ENCODE measurements around the gene FCN3. TPM values are rescaled to one million over a fixed set of nuclear protein-coding genes. Genes with fewer than 3 reads are reported as not detected.
"Not testable (repeated sequence)": the region's sequence is repeated elsewhere in the genome, so short reads cannot be mapped to it uniquely, and the experiment has no call there.

The FCN3 gene
- total RNA-seq, 1 experiment from 2014 or later = 0.22 TPM

DNA sequence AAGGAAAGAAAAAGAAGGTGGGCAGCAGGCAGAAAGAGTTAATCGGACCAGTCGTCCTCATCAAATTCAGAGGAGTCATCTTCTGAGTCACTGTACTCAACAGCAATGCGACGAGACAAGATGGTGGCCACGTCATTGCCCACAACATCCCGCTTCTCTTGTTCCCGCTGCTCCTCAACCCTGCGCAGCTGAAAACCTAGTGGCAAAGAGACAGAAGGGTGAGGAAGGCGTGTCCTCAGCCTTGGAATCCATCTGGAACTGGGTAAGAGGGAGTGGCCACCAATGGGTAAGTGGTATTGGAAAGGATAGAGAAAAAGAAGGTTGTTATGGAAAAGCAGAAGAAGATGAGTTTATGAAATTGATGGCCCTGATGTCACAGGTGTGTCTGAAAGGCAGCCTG lies 33.5 kb upstream of the FCN3 start:
- no CpG with 5 or more reads among the region's 9 CpGs for WGBS (ENCODE audit: extremely low coverage, insufficient read length, low lambda C conversion rate)
- Histone ChIP-seq H3K23me2 (ENCODE audit: insufficient read length, low read depth, low read length, poor library complexity, severe bottlenecking) (no peaks in the 10 kb centered on the region), H3K4ac (ENCODE audit: low read depth, low read length) (no peak overlapping the region), H4K20me1 (ENCODE audit: control insufficient read depth, insufficient read depth, insufficient read length) (no peaks in the 10 kb centered on the region), H4K8ac (replicated peaks; ENCODE audit: insufficient read length, low read depth, low read length) (no peak overlapping the region), H3K14ac (ENCODE audit: insufficient read depth, low read length) (no peak overlapping the region), H2BK5ac (ENCODE audit: insufficient read length, low read length) (no peak overlapping the region), H3K27ac (ENCODE audit: insufficient read length, low read depth, low read length) (no peak overlapping the region), H2AFZ (ENCODE audit: low read length) (no peak overlapping the region), H3K4me2 (ENCODE audit: insufficient read depth, insufficient read length, low read length) (no peak overlapping the region), H3K79me1 (ENCODE audit: insufficient read depth, low read depth, low read length, poor library complexity, severe bottlenecking) (no peaks in the 10 kb centered on the region), H2BK20ac (ENCODE audit: low read depth, low read length, poor library complexity, severe bottlenecking) (no peak overlapping the region), H3T11ph (ENCODE audit: low read length) (no peak overlapping the region), H4K5ac (ENCODE audit: insufficient read length, low read depth, low read length) (no peak overlapping the region), H3K18ac (ENCODE audit: insufficient read length, low read depth, low read length) (no peak overlapping the region), H3K4me1 (ENCODE audit: insufficient read depth, low read length) (no peaks in the 10 kb centered on the region), H3K27me3 (ENCODE audit: insufficient read depth, low read length) (no peaks in the 10 kb centered on the region), H2BK15ac (ENCODE audit: low read depth, low read length) (no peak overlapping the region), H3K79me2 (ENCODE audit: insufficient read depth, low read length) (no peaks in the 10 kb centered on the region), H3K9me3 (ENCODE audit: control insufficient read depth, low read depth, low read length) (no peaks in the 10 kb centered on the region), H2BK120ac (ENCODE audit: low read depth, low read length, poor library complexity, severe bottlenecking) (no peak overlapping the region), H2AK5ac (ENCODE audit: insufficient read length, low read length) (no peak overlapping the region), H3K9ac (ENCODE audit: extremely low read depth, insufficient read length, low read length) (no peak overlapping the region), H3K56ac (ENCODE audit: insufficient read length, low read depth, low read length) (no peak overlapping the region), H3K23ac (ENCODE audit: insufficient read length, low read depth, low read length) (no peak overlapping the region), H2BK12ac (ENCODE audit: insufficient read length, low read depth, low read length) (no peak overlapping the region), H4K91ac (ENCODE audit: insufficient read length, low read depth, low read length) (no peak overlapping the region)
- H3K27ac Mint-ChIP-seq = no peak overlapping the region; a peak in 2 of 7 replicates
- TF ChIP-seq, protein P1, sequence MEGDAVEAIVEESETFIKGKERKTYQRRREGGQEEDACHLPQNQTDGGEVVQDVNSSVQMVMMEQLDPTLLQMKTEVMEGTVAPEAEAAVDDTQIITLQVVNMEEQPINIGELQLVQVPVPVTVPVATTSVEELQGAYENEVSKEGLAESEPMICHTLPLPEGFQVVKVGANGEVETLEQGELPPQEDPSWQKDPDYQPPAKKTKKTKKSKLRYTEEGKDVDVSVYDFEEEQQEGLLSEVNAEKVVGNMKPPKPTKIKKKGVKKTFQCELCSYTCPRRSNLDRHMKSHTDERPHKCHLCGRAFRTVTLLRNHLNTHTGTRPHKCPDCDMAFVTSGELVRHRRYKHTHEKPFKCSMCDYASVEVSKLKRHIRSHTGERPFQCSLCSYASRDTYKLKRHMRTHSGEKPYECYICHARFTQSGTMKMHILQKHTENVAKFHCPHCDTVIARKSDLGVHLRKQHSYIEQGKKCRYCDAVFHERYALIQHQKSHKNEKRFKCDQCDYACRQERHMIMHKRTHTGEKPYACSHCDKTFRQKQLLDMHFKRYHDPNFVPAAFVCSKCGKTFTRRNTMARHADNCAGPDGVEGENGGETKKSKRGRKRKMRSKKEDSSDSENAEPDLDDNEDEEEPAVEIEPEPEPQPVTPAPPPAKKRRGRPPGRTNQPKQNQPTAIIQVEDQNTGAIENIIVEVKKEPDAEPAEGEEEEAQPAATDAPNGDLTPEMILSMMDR (conservative IDR thresholded peaks at IDR 0.05) = no peak
- DNase-seq = no peak
- no peaks in the 10 kb centered on the region for H3K27me3 Mint-ChIP-seq (ENCODE audit: low read depth)
- H3K9me3 Mint-ChIP-seq = no peaks in the 10 kb centered on the region
- peaks cover 28 to 39% of the 10 kb centered on the region in 2 experiments for H3K4me1 Mint-ChIP-seq
- peaks cover 22 to 50% (median 48%) of the 10 kb centered on the region in 3 experiments; a peak in 6 of 7 replicates for H3K36me3 Mint-ChIP-seq (ENCODE audit: insufficient read depth in 1 of 3, low read depth in 3 of 3)
- H3K4me3 Mint-ChIP-seq = no peak overlapping the region

DNA sequence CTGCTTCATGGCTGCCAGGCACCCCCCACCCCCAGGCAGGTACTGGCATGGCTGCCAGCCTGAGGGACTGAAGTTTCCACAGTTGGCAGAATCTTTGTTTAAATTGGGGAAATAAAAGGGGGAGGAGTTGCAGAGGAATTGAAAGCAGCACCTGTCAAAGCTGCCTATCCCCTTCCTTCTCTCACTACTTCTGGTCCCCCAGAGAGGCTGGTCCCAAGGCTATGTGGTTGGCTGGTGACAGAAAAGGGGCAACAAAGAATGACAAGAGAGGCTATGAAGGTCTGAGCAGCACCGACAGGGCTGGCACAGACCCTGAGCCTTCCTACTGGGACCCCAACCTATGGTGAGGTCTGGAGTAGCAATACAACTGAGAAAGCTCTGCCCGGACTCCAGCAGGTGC lies 32.2 kb upstream of the FCN3 start:
- not testable (repeated sequence) for H3K56ac ChIP-seq (ENCODE audit: insufficient read length, low read depth, low read length); H3K27me3 Mint-ChIP-seq (ENCODE audit: low read depth); H3K23me2 ChIP-seq (ENCODE audit: insufficient read length, low read depth, low read length, poor library complexity, severe bottlenecking); H3K18ac ChIP-seq (ENCODE audit: insufficient read length, low read depth, low read length); H3K23ac ChIP-seq (ENCODE audit: insufficient read length, low read depth, low read length); H2BK120ac ChIP-seq (ENCODE audit: low read depth, low read length, poor library complexity, severe bottlenecking); H3K4me1 ChIP-seq (ENCODE audit: insufficient read depth, low read length); H2BK5ac ChIP-seq (ENCODE audit: insufficient read length, low read length); H3K9ac ChIP-seq (ENCODE audit: extremely low read depth, insufficient read length, low read length); DNase-seq; H3K79me2 ChIP-seq (ENCODE audit: insufficient read depth, low read length); H3K79me1 ChIP-seq (ENCODE audit: insufficient read depth, low read depth, low read length, poor library complexity, severe bottlenecking); H2BK20ac ChIP-seq (ENCODE audit: low read depth, low read length, poor library complexity, severe bottlenecking); H3K9me3 ChIP-seq (ENCODE audit: control insufficient read depth, low read depth, low read length); H2BK12ac ChIP-seq (ENCODE audit: insufficient read length, low read depth, low read length); H4K91ac ChIP-seq (ENCODE audit: insufficient read length, low read depth, low read length); H2AK5ac ChIP-seq (ENCODE audit: insufficient read length, low read length); H4K5ac ChIP-seq (ENCODE audit: insufficient read length, low read depth, low read length); H4K20me1 ChIP-seq (ENCODE audit: control insufficient read depth, insufficient read depth, insufficient read length); H2AFZ ChIP-seq (ENCODE audit: low read length); H3K14ac ChIP-seq (ENCODE audit: insufficient read depth, low read length); H4K8ac ChIP-seq (replicated peaks; ENCODE audit: insufficient read length, low read depth, low read length); H2BK15ac ChIP-seq (ENCODE audit: low read depth, low read length); H3K4ac ChIP-seq (ENCODE audit: low read depth, low read length); H3K27ac ChIP-seq (ENCODE audit: insufficient read length, low read depth, low read length); H3K4me2 ChIP-seq (ENCODE audit: insufficient read depth, insufficient read length, low read length); H3K9me3 Mint-ChIP-seq; H3K4me3 Mint-ChIP-seq; H3K27me3 ChIP-seq (ENCODE audit: insufficient read depth, low read length); H3T11ph ChIP-seq (ENCODE audit: low read length)
- H3K27ac Mint-ChIP-seq = peak overlapping the region in 1 of 3 experiments; percentile 98; a peak in 1 of 7 replicates
- peaks cover 34 to 48% of the 10 kb centered on the region in 2 experiments for H3K4me1 Mint-ChIP-seq
- H3K36me3 Mint-ChIP-seq (ENCODE audit: insufficient read depth in 1 of 3, low read depth in 3 of 3) = peaks cover 15 to 37% (median 36%) of the 10 kb centered on the region in 3 experiments; a peak in 6 of 7 replicates
- WGBS (ENCODE audit: extremely low coverage, insufficient read length, low lambda C conversion rate) = no CpG with 5 or more reads among the region's 2 CpGs

All from H9 (cell line).